A549 (cell line): ENCODE data around the gene KAT5. TPM values are rescaled to one million over a fixed set of nuclear protein-coding genes. Genes with fewer than 3 reads are reported as not detected.

Source experiments
- ATAC-seq, 2 experiments: fragments of 200-7000 bp in 1 of 2; fragments of >200 bp in 1 of 2; cut with Nextera tagmentation in 1 of 2; cut with Tn5 transposase in 1 of 2; 3 replicates each; pipeline versions ENCODE4 v1.8.0 to v1.9.1; 2018 to 2020; ENCODE audit warnings: mild to moderate bottlenecking in 1 of 2, moderate library complexity in 1 of 2
- CTCF ChIA-PET: fragments of 300-600 bp; sonication (Branson Sonifier 250); formaldehyde crosslinking; extraction: SDS; loops from one replicate; lab custom pipeline; 2021; ENCODE audit warnings: antibody characterized with exemption, inconsistent platforms; lab: Yijun Ruan, JAX
- POLR2A ChIA-PET: fragments of 350-600 bp; formaldehyde crosslinking; extraction: SDS; loops from one replicate; lab custom pipeline; 2021; ENCODE audit warnings: antibody characterized with exemption, inconsistent platforms; lab: Yijun Ruan, JAX
- DNase-seq, 2 experiments: peaks; one replicate each; pipeline versions ENCODE4 v3.0.0 to v3.0.0-alpha.2; 2011 to 2016; ENCODE audit warnings: low read depth in 1 of 2, low spot score in 1 of 2
- FAIRE-seq: peaks from 2 replicates; lab custom pipeline; 2011; peaks lifted over from hg19 to GRCh38; lab: Jason Lieb, UNC
- H3K27ac ChIP-seq, 2 experiments: fragments of >200 bp; sonication (Bioruptor Twin); formaldehyde crosslinking; 3 replicates each; pipeline ENCODE4 v1.5.1; 2016 to 2017
- H3K4me1 ChIP-seq: fragments of >200 bp; sonication (Bioruptor Twin); formaldehyde crosslinking; 3 replicates; pipeline ENCODE4 v1.6.1; 2016
- H3K4me2 ChIP-seq: fragments of >200 bp; sonication (Bioruptor Twin); formaldehyde crosslinking; 3 replicates; pipeline ENCODE4 v1.6.1; 2016
- H3K4me3 ChIP-seq: fragments of >200 bp; sonication (Bioruptor Twin); formaldehyde crosslinking; 3 replicates; pipeline ENCODE4 v1.5.1; 2016
- H3K9me3 ChIP-seq: fragments of >200 bp; sonication (Bioruptor Twin); formaldehyde crosslinking; 3 replicates; pipeline ENCODE4 v1.6.1; 2016
- BCL3 ChIP-seq: fragments of >200 bp; sonication (Bioruptor Twin); formaldehyde crosslinking; IDR thresholded peaks from 3 replicates; pipeline ENCODE4 v1.6.1; 2016
- CEBPB ChIP-seq, 2 experiments: fragments of >200 bp in 1 of 2; sonication (Bioruptor Twin) in 1 of 2; formaldehyde crosslinking in 1 of 2; IDR thresholded peaks; 2 replicates each; pipeline ENCODE4 v1.6.1; 2012 to 2016
- CHD4 ChIP-seq: fragments of 200-600 bp; sonication (generic); IDR thresholded peaks from 2 replicates; pipeline ENCODE4 v1.6.1; 2016; ENCODE audit warnings: antibody characterized with exemption, mild to moderate bottlenecking, borderline replicate concordance
- ELK1 ChIP-seq: fragments of 150-350 bp; IDR thresholded peaks from 2 replicates; pipeline ENCODE4 v1.6.1; 2014; ENCODE audit warnings: low read depth, mild to moderate bottlenecking, low read length
- EP300 ChIP-seq, 2 experiments: fragments of >200 bp; sonication (Bioruptor Twin); formaldehyde crosslinking; IDR thresholded peaks; 2 replicates in 1 of 2; 3 replicates in 1 of 2; pipeline ENCODE4 v1.6.1; 2016 to 2017
- GATA3 ChIP-seq: IDR thresholded peaks from 2 replicates; pipeline ENCODE4 v1.6.1; 2012; ENCODE audit warnings: borderline replicate concordance
- HOXB13 ChIP-seq: fragments of 250-450 bp; sonication (Bioruptor Pico); IDR thresholded peaks from 2 replicates; pipeline ENCODE4 v1.5.0; 2020; ENCODE audit warnings: low read depth, mild to moderate bottlenecking, moderate library complexity
- KDM5A ChIP-seq: fragments of 200-600 bp; sonication (generic); IDR thresholded peaks from 2 replicates; pipeline ENCODE4 v1.6.1; 2016; ENCODE audit warnings: antibody characterized with exemption, mild to moderate bottlenecking
- MAFK ChIP-seq: fragments of 450-650 bp; IDR thresholded peaks from 2 replicates; pipeline ENCODE4 v1.6.1; 2014; ENCODE audit not compliant: partially characterized antibody
- MYC ChIP-seq: IDR thresholded peaks from 2 replicates; pipeline ENCODE4 v1.6.1; 2012; ENCODE audit warnings: mild to moderate bottlenecking, inconsistent platforms, low read length, improper control_type of control experiment, borderline replicate concordance
- NFE2L2 ChIP-seq: fragments of 150-350 bp; conservative IDR thresholded peaks from 2 replicates; pipeline ENCODE4 v1.6.1; 2014; ENCODE audit warnings: low read length
- POLR2AphosphoS2 ChIP-seq: conservative IDR thresholded peaks from 2 replicates; pipeline ENCODE4 v1.6.1; 2012; ENCODE audit warnings: low read length, improper control_type of control experiment, inconsistent platforms
- RAD21 ChIP-seq, 2 experiments: fragments of >200 bp in 1 of 2; sonication (Bioruptor Twin) in 1 of 2; formaldehyde crosslinking in 1 of 2; IDR thresholded peaks in 1 of 2; conservative IDR thresholded peaks in 1 of 2; 2 replicates in 1 of 2; 3 replicates in 1 of 2; pipeline ENCODE4 v1.6.1; 2012 to 2018; ENCODE audit warnings: inconsistent platforms in 1 of 2
- RCOR1 ChIP-seq: fragments of 150-350 bp; IDR thresholded peaks from 2 replicates; pipeline ENCODE4 v1.6.1; 2014; ENCODE audit warnings: antibody characterized with exemption, low read length, low read depth
- RFX5 ChIP-seq: fragments of 450-650 bp; IDR thresholded peaks from 2 replicates; pipeline ENCODE4 v1.7.1; 2014; ENCODE audit warnings: antibody characterized with exemption, mild to moderate bottlenecking, moderate library complexity
- RNF2 ChIP-seq: fragments of 200-600 bp; sonication (generic); IDR thresholded peaks from 2 replicates; pipeline ENCODE4 v1.6.1; 2016; ENCODE audit warnings: low read depth, mild to moderate bottlenecking, antibody characterized with exemption, moderate library complexity, borderline replicate concordance
- SREBF2 ChIP-seq: fragments of 450-650 bp; IDR thresholded peaks from 2 replicates; pipeline ENCODE4 v1.6.1; 2014; ENCODE audit warnings: mild to moderate bottlenecking, moderate library complexity
- ZC3H11A ChIP-seq: fragments of 450-650 bp; IDR thresholded peaks from 2 replicates; pipeline ENCODE4 v1.6.1; 2014; ENCODE audit warnings: antibody characterized with exemption, mild to moderate bottlenecking
- ZNF302 ChIP-seq: fragments of 250-450 bp; sonication (Bioruptor Pico); IDR thresholded peaks from 2 replicates; pipeline ENCODE4 v1.9.0; 2021; ENCODE audit warnings: inconsistent platforms, mild to moderate bottlenecking, moderate library complexity
- WGBS: methylation state at CpG from one replicate; pipeline ENCODE4 v1.1.6; 2017; ENCODE audit errors: missing lambda C conversion rate; 5-methylcytosine and 5-hydroxymethylcytosine counted together
- polyA plus RNA-seq, 4 experiments: library from polyadenylated mRNA; depleted of rRNA in 3 of 4; stranded (reverse); fragments of >200 nt; fragmentation: RNase III in 1 of 4; extraction: RNeasy Plus Mini Kit Qiagen cat#74134 plus additional on column Dnase treatment in 1 of 4; gene quantifications; 2 replicates in 3 of 4; 3 replicates in 1 of 4; pipeline ENCODE4 v1.2.3, GENCODE V29; 2011 to 2017
- TF ChIP-seq, protein P1 (sequence below): fragments of >200 bp; sonication (Bioruptor Twin); formaldehyde crosslinking; IDR thresholded peaks from 2 replicates; pipeline ENCODE4 v1.6.1; 2016
- TF ChIP-seq, protein P2 (sequence below): IDR thresholded peaks from 2 replicates; pipeline ENCODE4 v1.6.1; 2012; ENCODE audit warnings: low read depth, borderline replicate concordance

The KAT5 gene
- polyA plus RNA-seq, 2 of the 4 experiments (the other 2 are of a cell fraction) = 25.8 to 41.2 TPM

DNA sequence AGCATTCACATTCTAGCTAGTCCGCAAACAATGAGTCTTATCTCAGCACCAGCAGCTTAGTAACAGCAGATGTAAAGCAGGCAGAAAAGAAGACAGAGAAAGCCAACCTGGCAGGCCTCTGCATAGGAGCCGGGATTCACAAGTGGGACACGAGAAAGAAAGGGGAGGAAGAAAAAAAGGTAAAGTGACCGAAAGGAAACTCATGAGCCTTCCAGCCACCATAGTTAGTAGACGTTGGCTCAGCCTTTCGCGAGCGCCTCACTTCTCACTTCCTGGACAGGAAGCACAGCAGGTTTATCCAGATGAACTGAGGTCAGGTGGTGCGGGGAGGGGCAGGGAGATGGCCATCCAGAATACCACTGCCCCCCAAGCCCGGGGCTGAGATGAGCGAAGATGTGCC is 19.7 kb upstream of the KAT5 start:
- 75% methylated on average over 11 of the region's 11 CpGs for WGBS
- no peak overlapping the region for H3K4me2 ChIP-seq
- H3K27ac ChIP-seq = no peak overlapping the region
- POLR2A ChIA-PET = no interaction called here
- no peaks in the 10 kb centered on the region for H3K4me1 ChIP-seq
- CTCF ChIA-PET = interaction anchor here (0.6 to 1.0 kb wide), 4 partner anchors 12 to 255 kb away, joined by 3 read pairs; no protein-coding TSS in a partner anchor
- H3K9me3 ChIP-seq = no peaks in the 10 kb centered on the region
- H3K4me3 ChIP-seq = no peak overlapping the region
- FAIRE-seq = no peak
- no peak for ATAC-seq
- TF ChIP-seq POLR2AphosphoS2 (no peak), SREBF2 (no peak), RCOR1 (no peak), MAFK (no peak), HOXB13 (CRISPR knock-in tag) (no peak), NFE2L2 (no peak), RNF2 (no peak), ZC3H11A (no peak), EP300 (IDR thresholded peaks at IDR 0.05) (no peak), CHD4 (no peak), RAD21 (conservative IDR thresholded peaks at IDR 0.05 in 1 of 2, IDR thresholded peaks at IDR 0.05 in 1 of 2) (no peak), ZNF302 (no peak), BCL3 (no peak)
- TF ChIP-seq, protein P1, sequence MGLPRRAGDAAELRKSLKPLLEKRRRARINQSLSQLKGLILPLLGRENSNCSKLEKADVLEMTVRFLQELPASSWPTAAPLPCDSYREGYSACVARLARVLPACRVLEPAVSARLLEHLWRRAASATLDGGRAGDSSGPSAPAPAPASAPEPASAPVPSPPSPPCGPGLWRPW = no peak
- TF ChIP-seq, protein P2, sequence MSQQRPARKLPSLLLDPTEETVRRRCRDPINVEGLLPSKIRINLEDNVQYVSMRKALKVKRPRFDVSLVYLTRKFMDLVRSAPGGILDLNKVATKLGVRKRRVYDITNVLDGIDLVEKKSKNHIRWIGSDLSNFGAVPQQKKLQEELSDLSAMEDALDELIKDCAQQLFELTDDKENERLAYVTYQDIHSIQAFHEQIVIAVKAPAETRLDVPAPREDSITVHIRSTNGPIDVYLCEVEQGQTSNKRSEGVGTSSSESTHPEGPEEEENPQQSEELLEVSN = no peak
- DNase-seq = no peak

DNA sequence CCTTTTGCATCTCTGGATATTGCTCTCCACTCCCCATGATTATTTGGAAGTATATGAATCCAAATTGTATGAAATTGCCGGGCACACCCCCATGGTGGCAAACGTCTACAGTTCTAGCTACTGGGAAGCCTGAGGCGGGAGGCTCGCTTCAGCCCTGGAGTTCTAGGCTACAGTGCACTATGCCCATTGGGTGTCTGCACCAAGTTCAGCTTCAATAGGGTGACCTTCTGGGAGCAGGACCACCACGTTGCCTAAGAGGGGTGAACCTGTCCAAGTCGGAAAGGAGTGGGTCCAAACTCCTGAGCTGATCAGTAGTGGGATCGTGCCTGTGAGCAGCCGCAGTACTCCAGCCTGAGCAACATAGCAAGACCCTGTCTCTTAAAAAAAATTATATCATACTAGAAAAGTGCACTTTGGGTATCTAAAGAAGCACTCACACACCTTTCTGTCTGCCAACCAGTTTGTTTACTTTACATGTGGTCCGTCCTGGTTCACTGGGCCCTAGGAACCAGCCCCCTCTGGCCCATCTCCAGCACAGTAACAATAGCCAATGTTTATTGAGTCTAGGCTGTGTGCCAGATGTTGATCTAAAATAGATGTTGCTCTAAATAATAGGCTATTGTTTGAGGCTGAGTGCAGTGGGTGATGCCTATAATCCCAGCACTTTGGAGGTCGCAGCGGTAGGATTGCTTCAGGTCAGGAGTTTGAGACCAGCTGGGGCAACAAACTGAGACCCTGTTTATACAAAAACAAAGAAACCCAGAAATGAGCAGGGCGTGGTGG is 16.4 kb upstream of the KAT5 start:
- Histone ChIP-seq H3K27ac (no peak overlapping the region), H3K4me3 (no peak overlapping the region), H3K9me3 (no peaks in the 10 kb centered on the region), H3K4me2 (no peak overlapping the region), H3K4me1 (no peaks in the 10 kb centered on the region)
- TF ChIP-seq GATA3 (no peak), BCL3 (no peak), MYC (no peak), ELK1 (no peak), KDM5A (no peak), CEBPB (IDR thresholded peaks at IDR 0.05) (no peak), RFX5 (no peak), HOXB13 (CRISPR knock-in tag) (no peak), SREBF2 (no peak)
- ChIA-PET CTCF (interaction anchor here (0.6 to 5.1 kb wide), 6 partner anchors 11 to 147 kb away, joined by 3 to 36 read pairs (median 4); no protein-coding TSS in a partner anchor), POLR2A (no interaction called here)
- 60% methylated on average over 12 of the region's 12 CpGs for whole genome bisulfite sequencing
- ATAC-seq (no peak), FAIRE-seq (no peak), DNase-seq (no peak)
